RWPE2 (cell line): ENCODE measurements around the gene CELF1.

Source experiments
- ATAC-seq: fragments of 200-7000 bp; cut with Tn5 transposase; 3 replicates; pipeline ENCODE4 v1.9.1; 2021; ENCODE audit warnings: low read depth
- DNase-seq: peaks from one replicate; pipeline ENCODE4 v3.0.0-alpha.2; 2020; ENCODE audit warnings: low spot score
- H3K27ac ChIP-seq: fragments of 450-650 bp; 2 replicates; pipeline ENCODE4 v1.5.1; 2017; ENCODE audit warnings: mild to moderate bottlenecking; ENCODE audit not compliant: poor library complexity, severe bottlenecking
- H3K27me3 ChIP-seq: fragments of 250-450 bp; sonication (Bioruptor Pico); 2 replicates; pipeline ENCODE4 v1.5.1; 2021; ENCODE audit warnings: mild to moderate bottlenecking, moderate library complexity; ENCODE audit not compliant: insufficient read depth, poor library complexity, severe bottlenecking
- H3K36me3 ChIP-seq: fragments of 250-450 bp; sonication (Bioruptor Pico); 2 replicates; pipeline ENCODE4 v1.5.1; 2020; ENCODE audit warnings: low read depth, mild to moderate bottlenecking, moderate library complexity
- H3K4me1 ChIP-seq: fragments of 250-450 bp; sonication (Bioruptor Pico); 2 replicates; pipeline ENCODE4 v1.5.1; 2021; ENCODE audit warnings: mild to moderate bottlenecking, moderate library complexity; ENCODE audit not compliant: insufficient read depth, poor library complexity, severe bottlenecking
- H3K4me3 ChIP-seq: fragments of 250-450 bp; sonication (Bioruptor Pico); 2 replicates; pipeline ENCODE4 v1.5.1; 2021; ENCODE audit warnings: mild to moderate bottlenecking, moderate library complexity; ENCODE audit not compliant: severe bottlenecking
- H3K9me3 ChIP-seq: fragments of 250-450 bp; sonication (Bioruptor Pico); 2 replicates; pipeline ENCODE4 v1.5.1; 2021; ENCODE audit warnings: mild to moderate bottlenecking, moderate library complexity; ENCODE audit not compliant: severe bottlenecking
- TF ChIP-seq, protein P1 (sequence below): fragments of 450-650 bp; IDR thresholded peaks from one replicate; pipeline ENCODE4 v1.5.1; 2017; ENCODE audit warnings: mild to moderate bottlenecking, moderate library complexity; ENCODE audit not compliant: poor library complexity, severe bottlenecking

The CELF1 gene

DNA sequence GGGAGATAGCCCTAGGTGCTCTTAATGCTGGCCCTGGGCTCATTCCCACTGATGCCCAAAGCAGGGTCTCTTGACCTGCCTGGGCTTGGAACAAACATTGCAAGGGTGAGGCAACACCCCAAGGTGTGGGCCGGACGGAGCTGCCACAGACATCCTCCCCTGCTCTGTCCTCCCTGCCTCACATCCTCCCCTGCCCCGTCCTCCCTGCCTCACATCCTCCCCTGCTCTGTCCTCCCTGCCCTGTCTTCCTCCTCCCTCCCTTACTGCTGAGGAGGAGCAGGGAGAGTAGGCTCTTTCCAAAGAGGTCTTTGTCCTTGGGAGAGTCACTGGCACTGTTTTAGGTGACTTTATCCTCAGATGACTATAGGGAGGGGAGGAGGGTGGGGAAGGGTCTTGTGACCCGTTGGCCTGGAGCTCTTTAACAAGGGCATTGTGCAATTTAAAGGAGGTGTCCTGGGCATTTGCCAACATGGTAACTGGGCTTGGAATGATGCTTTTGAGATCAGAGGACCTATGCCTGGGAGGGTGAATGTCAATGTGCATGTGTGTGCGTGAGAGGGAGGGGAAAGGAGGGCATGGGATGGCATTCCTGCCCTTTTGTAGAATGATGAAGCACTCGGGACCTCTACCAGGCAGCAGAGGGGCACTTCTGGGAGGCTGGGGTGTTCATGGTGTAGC, 34.2 kb upstream of the CELF1 start:
- Histone ChIP-seq H3K4me1 (no peaks in the 10 kb centered on the region), H3K27me3 (peaks cover 9% of the 10 kb centered on the region), H3K9me3 (no peaks in the 10 kb centered on the region), H3K36me3 (peaks cover 22% of the 10 kb centered on the region), H3K4me3 (no peak overlapping the region), H3K27ac (no peak overlapping the region)
- DNase-seq, result no peak
- TF ChIP-seq, protein P1, sequence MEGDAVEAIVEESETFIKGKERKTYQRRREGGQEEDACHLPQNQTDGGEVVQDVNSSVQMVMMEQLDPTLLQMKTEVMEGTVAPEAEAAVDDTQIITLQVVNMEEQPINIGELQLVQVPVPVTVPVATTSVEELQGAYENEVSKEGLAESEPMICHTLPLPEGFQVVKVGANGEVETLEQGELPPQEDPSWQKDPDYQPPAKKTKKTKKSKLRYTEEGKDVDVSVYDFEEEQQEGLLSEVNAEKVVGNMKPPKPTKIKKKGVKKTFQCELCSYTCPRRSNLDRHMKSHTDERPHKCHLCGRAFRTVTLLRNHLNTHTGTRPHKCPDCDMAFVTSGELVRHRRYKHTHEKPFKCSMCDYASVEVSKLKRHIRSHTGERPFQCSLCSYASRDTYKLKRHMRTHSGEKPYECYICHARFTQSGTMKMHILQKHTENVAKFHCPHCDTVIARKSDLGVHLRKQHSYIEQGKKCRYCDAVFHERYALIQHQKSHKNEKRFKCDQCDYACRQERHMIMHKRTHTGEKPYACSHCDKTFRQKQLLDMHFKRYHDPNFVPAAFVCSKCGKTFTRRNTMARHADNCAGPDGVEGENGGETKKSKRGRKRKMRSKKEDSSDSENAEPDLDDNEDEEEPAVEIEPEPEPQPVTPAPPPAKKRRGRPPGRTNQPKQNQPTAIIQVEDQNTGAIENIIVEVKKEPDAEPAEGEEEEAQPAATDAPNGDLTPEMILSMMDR, result no peak
- peak; percentile 11; the same call in 1 of the 3 replicates for ATAC-seq

DNA sequence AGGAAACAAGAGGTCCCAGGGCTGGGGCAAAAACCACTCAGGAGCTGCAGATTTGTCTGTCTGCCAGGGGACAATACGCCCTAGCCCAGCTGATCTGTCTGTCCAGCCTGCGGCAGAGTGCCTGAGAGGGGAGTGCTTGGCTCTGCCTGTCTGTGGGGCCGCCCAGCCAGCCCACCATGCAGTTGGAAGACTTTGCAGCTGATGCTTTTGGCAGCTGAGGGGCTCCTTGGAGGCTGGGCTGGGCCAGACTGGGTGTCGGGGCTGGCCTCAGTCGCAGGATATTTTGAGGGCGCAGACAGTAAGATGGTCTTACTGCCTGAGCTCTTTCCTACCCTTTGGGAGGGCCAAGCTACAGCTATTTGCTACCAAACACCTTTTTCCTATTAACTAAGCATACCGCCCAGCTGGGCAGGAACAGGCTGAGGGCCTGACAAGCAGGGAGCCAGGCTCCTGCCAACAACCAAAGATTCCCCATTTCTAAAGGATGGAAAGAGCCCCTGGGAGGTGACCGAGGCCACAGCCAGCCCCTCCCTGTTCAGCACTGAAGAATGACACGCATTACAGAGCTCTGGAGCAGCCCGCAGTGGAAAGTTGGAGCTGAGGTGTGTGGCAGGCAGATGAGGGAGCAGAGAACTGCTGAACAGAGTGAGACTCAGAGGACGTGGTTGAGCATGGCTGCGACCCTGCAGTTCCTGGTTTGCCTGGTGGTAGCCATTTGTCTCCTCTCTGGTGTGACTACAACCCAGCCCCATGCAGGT, 33.3 kb upstream of the CELF1 start, which contains the start of gene FAM180B:
FAM180B (plus strand) TSS at position 581 of the 758 bp plus-strand sequence; CDS start at position 672, 91 bp downstream.
- no peaks in the 10 kb centered on the region for H3K4me1 ChIP-seq
- H3K36me3 ChIP-seq, result peaks cover 31% of the 10 kb centered on the region
- H3K27ac ChIP-seq, result no peak within 1 kb of the TSS
- no peaks in the 10 kb centered on the region for H3K9me3 ChIP-seq
- no peak for DNase-seq
- peaks cover 9% of the 10 kb centered on the region for H3K27me3 ChIP-seq
- no peak within 1 kb of the TSS for H3K4me3 ChIP-seq
- no peak; the same call in 2 of the 3 replicates for ATAC-seq
- TF ChIP-seq, protein P1, result no peak

DNA sequence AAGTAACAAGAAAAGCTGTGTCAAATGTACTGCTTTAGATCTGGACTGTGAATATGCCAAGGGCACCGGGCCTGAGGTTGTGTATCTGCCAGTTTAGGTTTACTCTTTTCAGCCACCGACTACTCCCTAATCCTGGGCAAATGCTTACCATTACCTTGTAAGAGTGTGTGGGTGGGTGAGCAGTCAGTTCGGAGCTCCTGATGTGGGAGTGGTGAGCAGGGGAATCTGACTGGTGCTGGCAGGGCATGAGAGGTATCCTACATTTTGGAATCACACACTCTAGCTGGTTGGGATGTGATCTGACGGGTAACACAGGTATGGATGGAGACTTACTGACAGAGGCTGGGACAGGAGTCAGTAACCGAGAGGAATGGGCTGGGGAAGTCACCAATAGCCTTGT, 30.9 kb upstream of the CELF1 start:
- Histone ChIP-seq H3K27me3 (no peaks in the 10 kb centered on the region), H3K4me3 (no peak overlapping the region), H3K9me3 (no peaks in the 10 kb centered on the region), H3K4me1 (peaks cover 4% of the 10 kb centered on the region), H3K27ac (no peak overlapping the region), H3K36me3 (peaks cover 48% of the 10 kb centered on the region)
- ATAC-seq (no peak), DNase-seq (no peak)
- TF ChIP-seq, protein P1, result no peak

DNA sequence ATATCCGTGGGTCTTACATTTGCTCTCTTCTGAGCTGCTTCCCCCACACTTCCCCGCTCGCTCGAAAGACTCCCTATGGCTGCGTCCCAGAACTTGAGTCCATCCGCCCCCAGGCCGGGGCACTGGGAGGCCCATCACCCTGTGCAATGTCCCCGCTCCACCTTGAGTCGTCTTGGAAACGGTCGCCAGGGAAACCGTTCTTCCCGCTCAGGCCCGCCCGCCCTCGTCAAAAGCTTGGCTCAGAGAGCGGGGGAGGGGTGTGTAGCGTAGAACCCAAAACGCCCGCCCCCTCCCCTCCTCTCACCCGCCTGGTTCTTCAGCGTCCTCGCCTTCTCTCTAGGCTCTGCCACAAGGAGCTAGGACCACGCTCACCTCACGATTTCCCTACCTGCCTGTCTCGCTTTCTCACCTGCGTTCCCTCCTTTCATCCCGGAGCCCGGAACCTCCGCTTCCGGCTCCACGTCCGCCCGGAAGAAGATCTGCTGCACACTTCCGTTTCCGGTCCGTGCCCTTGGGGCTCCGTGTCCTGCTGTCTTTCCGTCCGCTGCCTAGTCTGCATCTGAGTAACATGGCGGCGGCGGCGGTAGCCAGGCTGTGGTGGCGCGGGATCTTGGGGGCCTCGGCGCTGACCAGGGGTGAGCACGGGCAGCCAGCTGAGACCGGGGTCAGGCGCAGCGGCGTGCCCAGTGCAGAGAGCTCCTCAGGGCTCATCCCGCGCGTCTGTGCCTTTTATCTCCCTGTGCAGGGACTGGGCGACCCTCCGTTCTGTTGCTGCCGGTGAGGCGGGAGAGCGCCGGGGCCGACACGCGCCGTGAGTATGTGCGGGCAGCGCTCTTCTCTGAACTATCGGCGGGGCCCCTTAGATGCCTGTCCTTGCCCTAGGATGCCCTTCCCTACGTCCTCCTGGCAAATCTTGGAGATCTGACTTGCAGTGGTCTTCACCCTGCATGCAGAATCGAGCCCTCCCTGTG, 25.9 kb upstream of the CELF1 start, which contains the start of the genes KBTBD4 and NDUFS3:
KBTBD4 (minus strand) TSS at position 447 of the 971 bp plus-strand sequence; CDS start at position 428, 19 bp downstream.
NDUFS3 (plus strand) TSS at position 551 of the 971 bp plus-strand sequence; CDS start at position 569, 18 bp downstream.
- Histone ChIP-seq H3K27ac (peak within 1 kb of the TSS; percentile 51), H3K36me3 (peaks cover 71% of the 10 kb centered on the region), H3K4me3 (peak within 1 kb of the TSS; percentile 93), H3K4me1 (peaks cover 8% of the 10 kb centered on the region), H3K27me3 (no peaks in the 10 kb centered on the region), H3K9me3 (no peaks in the 10 kb centered on the region)
- ATAC-seq (peak; percentile 88), DNase-seq (peak; percentile 88)
- TF ChIP-seq, protein P1, result no peak
